Measurements from ENCODE around the gene B3GNT3. TPM values are rescaled to one million over a fixed set of nuclear protein-coding genes. Genes with fewer than 3 reads are reported as not detected.

B3GNT3 gene
- total and polyA plus RNA-seq, 2 of the 8 experiments (the other 6 are each of a cell fraction or from before 2014, with no cell fraction given) = 1.5 TPM

- TF ChIP-seq CHD7 (IDR thresholded peaks at IDR 0.05; ENCODE audit: insufficient replicate concordance, low read length) (no peak), GTF2F1 (IDR thresholded peaks at IDR 0.05; ENCODE audit: borderline replicate concordance, low read depth, low read length) (no peak), SIN3A (conservative IDR thresholded peaks at IDR 0.05 in 1 of 2, IDR thresholded peaks at IDR 0.05 in 1 of 2; ENCODE audit: low read depth in 1 of 2, low read length in 2 of 2) (peak; percentile 71 to 82; a peak in 1 of 4 replicates), CHD2 (IDR thresholded peaks at IDR 0.05; ENCODE audit: low read length) (0 out of 2 replicates have a peak, but pooled peaks have one; percentile 11), KDM1A (IDR thresholded peaks at IDR 0.05; ENCODE audit: borderline replicate concordance, low read length) (no peak), TAF7 (optimal IDR thresholded peaks at IDR 0.05; ENCODE audit: borderline replicate concordance, low read depth, low read length) (no peak), YY1 (IDR thresholded peaks at IDR 0.05; ENCODE audit: low read depth, low read length) (0 out of 2 replicates have a peak, but pooled peaks have one; percentile 26), RXRA (IDR thresholded peaks at IDR 0.05; ENCODE audit: insufficient read depth, low read depth, low read length) (0 out of 2 replicates have a peak, but pooled peaks have one; percentile 38)
These were observed 28.3 kb upstream of the B3GNT3 start (continued) for GRCh38 chr19:17766543-17767131.
